Gastrocnemius medialis (tissue), 4 donors: ENCODE results near the gene EVA1C. TPM values are rescaled to one million over a fixed set of nuclear protein-coding genes. Genes with fewer than 3 reads are reported as not detected.

Experiments
- ATAC-seq, 2 donors: fragments of 150-250 bp; one replicate each; pipeline ENCODE4 v1.9.1; 2016
- DNase-seq, 2 donors: peaks; one replicate each; pipeline ENCODE4 v3.0.0-alpha.2; 2019
- H3K27ac ChIP-seq, 4 donors: fragments of 200-600 bp; sonication (generic); 1 replicate in 1 of 4; 2 replicates in 3 of 4; pipeline ENCODE4 v1.5.1; 2016 to 2018; ENCODE audit warnings: mild to moderate bottlenecking in 2 of 4, moderate library complexity in 1 of 4
- H3K27me3 ChIP-seq, 3 donors: fragments of 200-600 bp; sonication (generic) in 2 of 3; 1 replicate in 1 of 3; 2 replicates in 2 of 3; pipeline versions ENCODE4 v1.5.1 to v1.6.0; 2016 to 2019; ENCODE audit warnings: mild to moderate bottlenecking in 1 of 3, moderate library complexity in 1 of 3
- H3K36me3 ChIP-seq, 2 donors: fragments of 200-600 bp; sonication (generic) in 1 of 2; one replicate each; pipeline ENCODE4 v1.5.1; 2017 to 2018
- H3K4me1 ChIP-seq, 2 donors: fragments of 200-600 bp; sonication (generic) in 1 of 2; one replicate each; pipeline ENCODE4 v1.5.1; 2016 to 2017; ENCODE audit warnings: mild to moderate bottlenecking in 2 of 2
- H3K4me3 ChIP-seq, 4 donors: fragments of 200-600 bp; sonication (generic) in 3 of 4; 1 replicate in 1 of 4; 2 replicates in 3 of 4; pipeline ENCODE4 v1.5.1; 2016 to 2019; ENCODE audit warnings: mild to moderate bottlenecking in 2 of 4
- H3K9me3 ChIP-seq, 3 donors: fragments of 200-600 bp; sonication (generic) in 2 of 3; 1 replicate in 1 of 3; 2 replicates in 2 of 3; pipeline ENCODE4 v1.5.1; 2016 to 2019
- POLR2A ChIP-seq, 2 donors: fragments of 450-650 bp; IDR thresholded peaks; one replicate each; pipeline ENCODE4 v1.6.1; 2017; ENCODE audit warnings: antibody characterized with exemption in 2 of 2, mild to moderate bottlenecking in 2 of 2, moderate library complexity in 2 of 2
- in situ Hi-C, 4 donors: fragments of 200-750 bp; cut with MboI; loops; one replicate each; pipeline versions ENCODE4 v1.15.0 to v1.8.0; 2017; ENCODE audit warnings: low sequenced_read_pairs in 4 of 4
- intact Hi-C: fragments of 100-400 bp; cut with DNase I; formaldehyde crosslinking; loops from one replicate; pipeline ENCODE4 v1.15.1; 2023; ENCODE audit warnings: low total_unique reads
- total RNA-seq, 4 donors: library from RNA; depleted of rRNA; stranded (reverse); fragments of >200 nt; gene quantifications; one replicate each; pipeline versions ENCODE4 v1.1.0 to v1.2.3, GENCODE V29; 2016
- TF ChIP-seq, protein P1 (sequence below), 5 experiments: fragments of 450-650 bp in 3 of 5; fragments of 200-600 bp in 2 of 5; sonication (generic) in 2 of 5; IDR thresholded peaks in 4 of 5; conservative IDR thresholded peaks in 1 of 5; 1 replicate in 4 of 5; 2 replicates in 1 of 5; pipeline ENCODE4 v1.5.1; 2016 to 2019; ENCODE audit warnings: antibody characterized with exemption in 5 of 5, mild to moderate bottlenecking in 3 of 5, moderate library complexity in 3 of 5

Gene EVA1C
- total RNA-seq, 4 donors from 2014 or later = 9.2 to 15.8 (median 12.1) TPM

DNA sequence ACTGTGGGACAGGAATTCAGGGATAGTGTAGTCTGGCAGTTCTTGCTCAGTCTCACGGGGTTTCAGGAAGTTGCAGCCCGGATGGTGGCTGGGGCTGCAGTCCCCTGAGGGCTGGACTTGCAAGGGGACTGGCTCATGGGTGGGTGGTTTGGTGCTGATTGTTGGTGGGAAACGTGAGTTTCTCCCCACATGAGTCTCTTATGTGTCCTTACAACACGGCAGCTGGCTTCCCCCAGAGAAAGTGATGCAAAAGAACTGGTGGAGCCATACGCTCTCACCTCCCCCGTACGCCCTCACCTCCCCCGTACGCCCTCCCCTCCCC is 64.9 kb downstream of the EVA1C start:
- in situ Hi-C loops = no loop called here

DNA sequence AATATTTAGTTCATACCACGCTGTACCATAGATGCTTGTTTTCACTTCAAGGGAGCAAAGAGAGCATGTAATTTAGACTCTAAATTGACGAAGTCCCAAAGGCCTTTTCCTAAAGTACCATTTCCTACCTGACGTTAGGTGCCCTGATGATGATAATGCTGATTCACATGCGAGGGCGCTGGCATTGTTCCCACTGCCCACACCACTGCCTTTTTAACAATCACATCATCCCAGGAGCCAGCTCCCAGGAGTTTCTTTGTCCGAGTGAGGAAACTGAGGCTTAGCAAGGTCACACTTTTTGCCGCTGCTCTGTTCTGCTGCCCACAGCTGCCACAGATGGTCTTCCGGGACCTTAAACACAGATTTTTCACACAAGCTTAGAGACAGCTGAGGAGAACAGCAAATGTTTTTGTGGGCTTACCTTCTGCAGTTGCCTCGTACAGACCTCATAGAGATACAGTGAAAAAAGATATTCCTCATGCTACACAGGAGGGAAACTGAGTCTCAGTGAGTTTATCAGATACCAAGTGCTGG is 69.4 kb downstream of the EVA1C start:
- H3K27ac ChIP-seq = no peak overlapping the region
- intact Hi-C loops = no loop called here
- in situ Hi-C loops = no loop called here
- no peak overlapping the region for H3K4me3 ChIP-seq
- DNase-seq (no peak), ATAC-seq (no peak)
- H3K9me3 ChIP-seq = no peaks in the 10 kb centered on the region
- H3K27me3 ChIP-seq = no peaks in the 10 kb centered on the region
- H3K36me3 ChIP-seq = peaks cover 0 to 4% of the 10 kb centered on the region in 2 donors
- no peaks in the 10 kb centered on the region for H3K4me1 ChIP-seq
- TF ChIP-seq, protein P1, sequence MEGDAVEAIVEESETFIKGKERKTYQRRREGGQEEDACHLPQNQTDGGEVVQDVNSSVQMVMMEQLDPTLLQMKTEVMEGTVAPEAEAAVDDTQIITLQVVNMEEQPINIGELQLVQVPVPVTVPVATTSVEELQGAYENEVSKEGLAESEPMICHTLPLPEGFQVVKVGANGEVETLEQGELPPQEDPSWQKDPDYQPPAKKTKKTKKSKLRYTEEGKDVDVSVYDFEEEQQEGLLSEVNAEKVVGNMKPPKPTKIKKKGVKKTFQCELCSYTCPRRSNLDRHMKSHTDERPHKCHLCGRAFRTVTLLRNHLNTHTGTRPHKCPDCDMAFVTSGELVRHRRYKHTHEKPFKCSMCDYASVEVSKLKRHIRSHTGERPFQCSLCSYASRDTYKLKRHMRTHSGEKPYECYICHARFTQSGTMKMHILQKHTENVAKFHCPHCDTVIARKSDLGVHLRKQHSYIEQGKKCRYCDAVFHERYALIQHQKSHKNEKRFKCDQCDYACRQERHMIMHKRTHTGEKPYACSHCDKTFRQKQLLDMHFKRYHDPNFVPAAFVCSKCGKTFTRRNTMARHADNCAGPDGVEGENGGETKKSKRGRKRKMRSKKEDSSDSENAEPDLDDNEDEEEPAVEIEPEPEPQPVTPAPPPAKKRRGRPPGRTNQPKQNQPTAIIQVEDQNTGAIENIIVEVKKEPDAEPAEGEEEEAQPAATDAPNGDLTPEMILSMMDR (IDR thresholded peaks at IDR 0.05 in 4 of 5, conservative IDR thresholded peaks at IDR 0.05 in 1 of 5) = no peak
- no peak for TF ChIP-seq POLR2A (IDR thresholded peaks at IDR 0.05)

More for the DNA sequence above, 64.9 kb downstream of the EVA1C start:
- ATAC-seq = no peak
- Histone ChIP-seq H3K36me3 (peaks cover 0 to 4% of the 10 kb centered on the region in 2 donors), H3K27ac (no peak overlapping the region), H3K4me3 (no peak overlapping the region), H3K27me3 (no peaks in the 10 kb centered on the region), H3K4me1 (no peaks in the 10 kb centered on the region), H3K9me3 (no peaks in the 10 kb centered on the region)
- intact Hi-C loops = no loop called here
- no peak for DNase-seq
- TF ChIP-seq, protein P1 (IDR thresholded peaks at IDR 0.05 in 4 of 5, conservative IDR thresholded peaks at IDR 0.05 in 1 of 5) = no peak
- TF ChIP-seq POLR2A (IDR thresholded peaks at IDR 0.05) = no peak

DNA sequence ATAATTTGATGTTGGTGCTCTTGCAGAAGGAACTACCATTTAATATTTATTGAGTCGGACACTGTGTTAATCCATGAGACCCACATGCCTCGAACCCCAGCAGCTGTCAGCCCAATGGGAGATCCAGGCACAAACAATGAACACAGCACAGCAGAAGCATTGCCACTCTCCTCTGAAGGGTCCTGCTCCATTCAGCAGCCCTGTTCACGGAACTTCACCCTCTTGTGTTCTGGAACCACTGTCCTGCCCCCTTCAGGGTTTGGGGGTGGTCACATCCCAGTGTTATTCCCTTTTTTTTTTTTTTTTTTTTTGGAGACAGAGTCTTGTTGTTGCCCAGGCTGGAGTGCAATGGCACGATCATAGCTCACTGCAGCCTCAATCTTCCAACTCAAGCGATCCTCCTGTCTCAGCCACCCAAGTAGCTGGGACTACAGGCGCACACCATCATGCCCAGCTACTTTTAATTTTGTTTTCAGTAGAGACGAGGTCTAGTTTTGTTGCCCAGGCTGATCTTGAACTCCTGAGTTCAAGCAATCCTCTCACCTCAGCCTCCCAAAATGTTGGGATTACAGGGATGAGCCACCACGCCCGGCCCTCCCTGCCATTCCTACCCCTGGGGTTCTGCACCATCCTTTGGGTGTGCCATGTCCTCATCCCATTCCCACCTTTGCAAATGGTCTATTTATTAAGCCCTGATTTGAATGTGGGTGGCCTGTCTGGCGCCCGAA is 70.2 kb downstream of the EVA1C start:
- DNase-seq = no peak
- H3K4me3 ChIP-seq = no peak overlapping the region
- H3K36me3 ChIP-seq = peaks cover 0 to 4% of the 10 kb centered on the region in 2 donors
- no peak overlapping the region for H3K27ac ChIP-seq
- intact Hi-C loops (no loop called here), in situ Hi-C loops (no loop called here)
- TF ChIP-seq, protein P1 (IDR thresholded peaks at IDR 0.05 in 4 of 5, conservative IDR thresholded peaks at IDR 0.05 in 1 of 5) = no peak
- no peak for TF ChIP-seq POLR2A (IDR thresholded peaks at IDR 0.05)
- H3K9me3 ChIP-seq = no peaks in the 10 kb centered on the region
- H3K27me3 ChIP-seq = no peaks in the 10 kb centered on the region
- ATAC-seq = no peak
- no peaks in the 10 kb centered on the region for H3K4me1 ChIP-seq

DNA sequence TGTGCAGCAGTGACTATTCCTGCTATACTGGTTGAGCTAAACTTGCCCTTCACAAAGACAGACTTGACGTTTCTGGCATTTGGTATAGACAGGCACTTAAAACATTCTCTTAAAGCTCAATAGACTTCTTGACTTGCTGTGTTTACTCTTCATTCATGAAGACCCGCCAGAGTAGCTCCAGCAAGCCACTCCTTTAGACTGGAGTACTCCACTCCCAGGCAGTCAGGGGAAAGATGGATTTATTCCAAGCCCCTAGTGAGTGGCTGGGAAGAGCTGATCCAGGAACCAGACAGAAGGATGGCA is 70.7 kb downstream of the EVA1C start:
- Histone ChIP-seq H3K27ac (no peak overlapping the region), H3K36me3 (peaks cover 0 to 4% of the 10 kb centered on the region in 2 donors), H3K4me3 (no peak overlapping the region), H3K27me3 (no peaks in the 10 kb centered on the region), H3K9me3 (no peaks in the 10 kb centered on the region), H3K4me1 (no peaks in the 10 kb centered on the region)
- intact Hi-C loops (no loop called here), in situ Hi-C loops (no loop called here)
- TF ChIP-seq, protein P1 (IDR thresholded peaks at IDR 0.05 in 4 of 5, conservative IDR thresholded peaks at IDR 0.05 in 1 of 5) = no peak
- TF ChIP-seq POLR2A (IDR thresholded peaks at IDR 0.05) = no peak
- ATAC-seq = no peak
- no peak for DNase-seq
